NCI-H2029 (cell line): ENCODE data around the gene RND2.
"Not testable (repeated sequence)": the region's sequence is repeated elsewhere in the genome, so short reads cannot be mapped to it uniquely, and the experiment has no call there.

Experiments used
- DNase-seq: peaks from one replicate; lab custom pipeline; 2025; lab: John Stamatoyannopoulos, UW

Gene RND2

DNA sequence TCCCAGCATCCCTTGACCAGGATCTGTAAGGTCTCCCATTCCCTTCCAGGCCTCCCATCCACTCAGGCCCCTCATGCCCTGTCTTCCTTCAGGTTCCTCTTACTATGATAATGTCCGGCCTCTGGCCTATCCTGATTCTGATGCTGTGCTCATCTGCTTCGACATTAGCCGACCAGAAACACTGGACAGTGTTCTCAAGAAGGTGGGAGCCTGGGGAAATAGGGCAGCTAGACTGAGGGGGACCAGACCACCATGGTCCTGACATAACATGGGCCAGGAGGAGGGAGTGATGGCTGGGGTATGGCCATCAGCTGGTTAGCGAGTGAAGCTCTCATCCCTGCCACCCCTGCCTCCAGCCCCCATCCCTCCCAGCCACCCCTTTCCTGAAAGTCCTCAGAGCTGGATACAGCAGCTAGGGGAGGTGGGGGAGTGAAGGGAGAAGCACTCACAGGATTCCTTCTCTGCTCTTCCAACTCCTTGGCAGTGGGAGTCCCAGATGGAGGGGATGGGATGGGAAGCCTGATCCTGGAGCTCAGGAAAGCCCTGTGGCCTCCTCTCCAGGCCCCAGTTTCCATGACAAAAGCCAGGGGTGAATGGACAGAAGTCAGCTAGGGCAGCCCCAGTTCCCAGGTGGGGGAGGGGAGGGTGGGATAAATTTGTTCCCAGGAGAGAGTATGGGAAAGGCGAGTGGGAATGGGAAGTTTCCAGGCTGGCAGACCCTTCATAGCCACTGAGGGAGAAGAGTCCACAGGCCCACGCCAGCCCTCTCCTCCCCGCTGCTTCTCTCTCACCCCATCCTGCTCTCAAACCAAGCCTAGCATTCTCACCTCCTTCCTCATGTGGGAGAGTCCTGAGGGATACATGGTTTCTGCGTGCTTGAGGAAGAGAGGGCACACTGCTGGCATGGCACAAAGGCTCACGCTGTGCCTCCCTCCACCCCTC is 2.3 kb downstream of the RND2 start:
- no peak for DNase-seq

- no peak for DNase-seq
Measured at GRCh38 chr17:43028221-43028861, 3.3 kb downstream of the RND2 start.

GRCh38 chr17:43030137-43030767 is 5.2 kb downstream of the RND2 start:
- no peak for DNase-seq

DNA sequence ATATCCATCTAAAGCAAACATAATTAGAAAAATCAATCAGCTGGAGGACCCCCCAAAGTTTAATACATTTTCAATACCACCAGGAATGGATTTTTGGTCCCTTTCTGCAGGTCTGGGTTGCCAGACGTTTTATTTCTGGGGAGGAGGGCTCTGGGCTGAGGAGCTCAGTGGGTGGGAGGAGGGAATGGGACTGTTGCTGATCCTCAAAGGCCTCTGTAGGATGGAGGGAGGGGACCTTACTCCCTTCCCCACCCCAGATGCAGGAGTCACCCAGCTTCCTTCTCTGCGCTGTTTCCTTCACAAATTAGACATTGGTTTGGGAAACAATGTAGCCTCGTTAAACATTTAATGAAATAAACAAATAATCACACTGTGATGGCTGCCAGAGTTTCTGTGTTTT is 6.6 kb downstream of the RND2 start:
- no peak for DNase-seq

DNA sequence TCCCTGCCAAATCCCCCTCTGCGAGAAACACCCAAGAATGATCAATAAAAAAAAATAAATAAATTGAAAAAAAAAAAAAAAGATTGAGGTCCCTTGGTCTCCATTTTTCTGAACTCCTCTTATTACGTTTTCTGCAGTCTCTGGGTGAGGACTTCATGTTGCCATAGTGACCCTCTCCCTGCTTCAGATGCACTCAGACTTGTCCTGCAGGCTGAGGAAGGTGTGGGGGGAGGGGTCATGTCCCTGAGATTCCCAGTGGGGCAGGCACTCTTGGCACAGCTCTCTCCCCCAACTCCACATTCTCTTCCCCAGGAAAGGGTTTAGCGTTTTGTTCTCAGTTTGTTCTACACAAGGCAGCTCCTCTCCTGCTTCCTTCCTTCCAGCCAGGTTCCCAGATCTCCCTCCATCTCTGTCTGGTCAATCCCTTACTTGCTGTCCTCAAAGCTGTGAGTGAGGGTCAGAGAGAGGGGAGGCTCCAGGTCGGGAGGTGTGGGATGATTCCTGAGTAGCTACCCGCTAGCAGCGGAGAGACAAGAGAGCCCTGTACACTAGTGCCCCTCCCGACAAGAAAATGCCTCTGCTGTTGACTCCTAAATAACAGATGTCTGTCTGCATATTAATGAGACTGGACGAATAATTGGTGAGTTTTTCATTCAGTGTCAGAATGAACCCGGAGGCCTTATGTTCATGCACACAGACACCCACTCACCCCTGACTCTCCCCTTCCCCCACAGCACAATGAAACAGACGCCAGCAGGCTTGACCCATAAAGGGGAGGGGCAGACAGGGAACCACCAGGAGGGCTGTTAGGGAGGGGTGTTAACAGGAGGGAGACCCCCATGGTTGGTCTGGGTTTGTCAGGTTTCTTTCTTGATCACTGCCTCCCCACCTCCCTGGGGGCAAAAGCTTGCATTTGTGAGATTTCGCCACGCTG is 9.2 kb downstream of the RND2 start:
- no peak for DNase-seq

- no peak for DNase-seq
Measured at GRCh38 chr17:43034894-43035293, 9.9 kb downstream of the RND2 start.

DNA sequence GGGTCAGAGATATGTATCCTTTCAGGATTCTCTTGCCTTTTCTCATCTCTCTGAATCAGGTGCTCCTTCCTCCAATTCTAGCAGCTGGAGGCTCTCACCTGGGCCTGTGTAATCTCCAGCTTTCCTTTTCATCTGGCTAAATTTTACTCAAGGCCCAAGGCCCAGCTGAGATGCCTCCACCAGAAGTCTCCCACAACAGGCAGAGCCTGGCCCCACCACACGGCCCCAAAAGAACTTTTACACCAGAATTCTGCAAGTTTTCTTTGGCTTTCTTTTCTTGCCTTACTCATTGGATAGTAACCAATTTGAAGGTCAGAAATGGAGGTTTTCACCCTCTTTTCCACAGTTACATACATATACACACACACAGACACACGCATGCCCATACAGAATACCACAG is 14.6 kb downstream of the RND2 start:
- no peak for DNase-seq

DNA sequence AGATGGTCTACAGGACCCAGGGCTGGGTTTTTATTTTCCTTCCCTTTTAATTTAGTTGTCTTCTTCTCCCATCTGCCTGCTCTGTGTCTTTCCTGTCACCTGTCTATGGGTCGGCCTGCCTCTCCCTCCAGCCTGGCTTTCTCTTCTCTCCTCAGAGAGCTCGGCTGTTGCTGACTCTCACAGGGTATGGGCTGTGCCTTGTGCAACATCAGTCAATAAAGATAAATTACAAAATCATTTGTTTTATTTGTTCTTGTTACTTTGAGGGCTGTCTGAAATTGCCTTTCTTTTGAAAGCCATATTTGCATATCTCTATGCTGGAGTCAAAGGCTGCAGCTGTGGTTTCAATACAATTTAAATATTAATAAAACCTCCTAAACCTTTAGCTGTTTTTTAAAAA is 15.6 kb downstream of the RND2 start:
- DNase-seq = no peak

GRCh38 chr17:43042025-43042628 is 17.1 kb downstream of the RND2 start:
- no peak for DNase-seq

GRCh38 chr17:43043307-43043706 is 18.3 kb downstream of the RND2 start:
- no peak for DNase-seq

GRCh38 chr17:43044024-43044423 is 19.0 kb downstream of the RND2 start:
- no peak for DNase-seq

- no peak for DNase-seq
Measured at GRCh38 chr17:43051969-43052368, 26.9 kb downstream of the RND2 start.

DNA sequence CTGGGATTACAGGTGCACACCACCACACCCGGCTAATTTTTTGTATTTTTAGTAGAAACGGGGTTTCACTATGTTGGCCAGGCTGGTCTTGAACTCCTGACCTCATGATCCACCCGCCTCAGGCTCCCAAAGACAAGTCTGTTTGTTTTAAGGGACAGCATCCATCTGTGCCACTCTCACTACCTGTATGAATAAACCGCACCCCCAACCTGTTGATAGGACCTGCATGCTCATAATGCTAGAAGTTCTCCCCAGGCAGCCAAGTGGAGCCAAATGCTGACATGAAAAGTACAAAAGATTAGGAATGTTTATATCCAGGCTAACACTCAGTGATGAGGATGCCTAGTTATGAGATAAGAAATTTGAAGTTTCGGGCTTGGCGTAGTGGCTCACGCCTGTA is 28.0 kb downstream of the RND2 start:
- DNase-seq = not testable (repeated sequence)

DNA sequence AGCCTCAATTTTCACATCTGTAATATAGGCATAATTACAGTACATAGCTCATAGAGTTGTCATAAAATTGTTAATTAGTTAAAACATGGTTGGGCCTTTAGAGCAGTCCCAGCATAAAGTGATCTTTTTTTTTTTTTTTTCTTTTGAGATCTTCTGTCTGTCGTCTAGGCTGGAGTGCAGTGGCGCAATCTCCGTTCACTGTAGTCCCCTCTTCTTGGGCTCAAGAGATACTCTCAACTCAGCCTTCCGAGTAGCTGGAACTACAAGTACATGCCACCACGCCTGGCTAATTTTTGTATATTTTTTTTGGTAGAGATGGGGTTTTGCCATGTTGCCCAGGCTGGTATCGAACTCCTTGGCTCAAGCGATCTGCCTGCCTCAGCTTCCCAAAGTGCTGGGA is 31.0 kb downstream of the RND2 start:
- no peak for DNase-seq

- no peak for DNase-seq
Measured at GRCh38 chr17:43062984-43063638, 38.1 kb downstream of the RND2 start.

DNA sequence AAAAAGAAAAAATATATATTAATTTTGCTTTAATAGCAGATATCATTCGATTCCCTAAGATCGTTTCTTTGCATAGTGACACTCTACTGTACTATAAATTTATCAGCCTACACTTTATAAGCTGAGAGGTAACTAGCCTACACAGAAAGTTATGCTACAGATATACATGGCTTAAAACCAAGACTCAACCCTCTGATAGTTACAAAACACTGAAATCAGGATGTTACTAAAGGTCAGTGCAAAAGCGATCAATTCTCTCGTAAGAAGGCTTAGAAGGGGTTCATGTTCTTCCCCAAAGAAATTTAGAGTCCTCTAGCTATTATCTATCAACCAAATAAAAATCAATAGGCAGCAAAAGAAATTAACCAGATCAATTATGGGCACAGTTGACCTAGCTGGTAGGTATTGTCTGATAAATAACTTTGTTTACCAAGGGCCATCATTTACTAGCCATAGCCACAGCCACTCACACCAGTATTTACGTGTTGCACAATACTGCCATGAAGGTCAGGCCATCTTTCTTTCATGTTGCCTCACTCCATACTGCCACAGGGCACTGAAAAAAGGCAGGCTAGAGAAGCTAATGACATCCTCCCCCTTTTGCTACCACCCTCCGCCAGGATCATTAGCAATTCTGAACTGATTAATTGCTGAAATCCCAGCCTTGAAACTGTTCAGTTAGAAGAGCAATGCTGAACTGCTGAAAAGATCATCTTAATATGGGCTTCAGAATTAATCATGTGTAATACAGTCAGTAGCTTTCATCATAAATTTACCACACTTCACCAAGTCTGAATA is 43.7 kb downstream of the RND2 start:
- no peak for DNase-seq

- DNase-seq = no peak
Measured at GRCh38 chr17:43069368-43069898, 44.4 kb downstream of the RND2 start.

DNA sequence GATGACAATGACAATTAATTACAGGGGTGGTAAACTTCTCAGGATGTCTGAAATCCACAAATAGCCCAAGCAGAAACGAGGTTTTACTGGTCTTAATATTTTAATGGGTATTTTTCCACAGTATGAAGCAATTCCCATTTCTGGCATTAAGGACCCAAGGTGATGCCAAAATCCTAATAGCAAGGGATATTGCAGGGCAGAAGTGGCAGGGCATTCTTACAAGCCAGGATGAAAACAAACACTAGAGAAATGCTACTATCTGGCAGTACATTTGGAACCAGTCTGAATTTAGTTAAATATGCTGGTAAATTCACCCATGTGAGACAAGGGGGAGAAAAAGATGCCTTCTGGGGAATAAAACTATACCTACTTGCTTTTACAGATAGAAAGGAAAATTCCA is 45.2 kb downstream of the RND2 start:
- DNase-seq = no peak

DNA sequence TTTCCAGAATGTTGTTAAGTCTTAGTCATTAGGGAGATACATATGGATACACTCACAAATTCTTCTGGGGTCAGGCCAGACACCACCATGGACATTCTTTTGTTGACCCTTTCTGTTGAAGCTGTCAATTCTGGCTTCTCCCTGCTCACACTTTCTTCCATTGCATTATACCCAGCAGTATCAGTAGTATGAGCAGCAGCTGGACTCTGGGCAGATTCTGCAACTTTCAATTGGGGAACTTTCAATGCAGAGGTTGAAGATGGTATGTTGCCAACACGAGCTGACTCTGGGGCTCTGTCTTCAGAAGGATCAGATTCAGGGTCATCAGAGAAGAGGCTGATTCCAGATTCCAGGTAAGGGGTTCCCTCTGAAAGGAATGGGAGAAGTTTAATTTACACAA is 45.8 kb downstream of the RND2 start:
- no peak for DNase-seq

DNA sequence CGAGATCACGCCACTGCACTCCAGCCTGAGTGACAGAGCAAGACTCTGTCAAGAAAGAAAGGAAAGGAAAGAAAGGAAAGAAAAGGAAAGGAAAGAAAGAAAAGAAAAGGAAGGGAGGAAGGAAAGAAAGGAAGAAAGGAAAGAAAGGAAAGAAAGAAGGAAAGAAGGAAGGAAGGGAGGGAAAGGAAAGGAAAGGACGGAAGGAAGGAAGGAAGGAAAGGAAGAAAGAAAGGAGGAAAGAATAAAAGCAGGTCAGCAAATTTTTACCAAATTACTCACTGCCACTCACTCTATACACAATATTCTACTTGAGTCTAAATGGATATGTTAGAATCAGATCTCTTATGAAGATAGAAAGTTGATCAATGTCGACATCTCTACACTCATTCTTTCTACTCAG is 49.8 kb downstream of the RND2 start:
- DNase-seq = no peak
